HG02884 (cell line): ENCODE results near the gene BAZ2B.
A peak's percentile ranks its signal among the peaks of the same experiment; 100 is the strongest.

Experiments used
- ATAC-seq: cut with Tn5 transposase; IDR thresholded peaks from one replicate; pipeline ENCODE4 v1.9.1; 2021; ENCODE audit warnings: mild to moderate bottlenecking, moderate library complexity; ENCODE audit not compliant: unreplicated experiment

Gene BAZ2B

DNA sequence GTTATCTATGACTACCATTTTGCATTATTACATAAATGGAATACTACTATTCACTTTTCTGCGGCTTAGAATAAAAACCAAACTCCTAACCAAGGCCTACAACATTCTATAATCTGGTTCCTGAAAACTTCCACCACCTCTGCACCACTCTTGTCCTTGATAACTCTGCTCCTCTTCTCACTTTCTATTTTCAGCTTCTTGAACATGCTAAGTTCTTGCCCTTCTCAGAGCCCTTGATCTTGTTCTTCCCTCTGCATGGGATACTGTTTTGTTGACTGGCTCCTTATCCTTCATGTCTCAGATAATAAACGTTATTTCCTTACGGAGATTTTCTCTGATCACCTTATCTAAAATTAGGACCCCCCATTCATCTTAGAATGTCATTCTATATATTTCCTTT is 264.4 kb downstream of the BAZ2B start:
- no peak for ATAC-seq

DNA sequence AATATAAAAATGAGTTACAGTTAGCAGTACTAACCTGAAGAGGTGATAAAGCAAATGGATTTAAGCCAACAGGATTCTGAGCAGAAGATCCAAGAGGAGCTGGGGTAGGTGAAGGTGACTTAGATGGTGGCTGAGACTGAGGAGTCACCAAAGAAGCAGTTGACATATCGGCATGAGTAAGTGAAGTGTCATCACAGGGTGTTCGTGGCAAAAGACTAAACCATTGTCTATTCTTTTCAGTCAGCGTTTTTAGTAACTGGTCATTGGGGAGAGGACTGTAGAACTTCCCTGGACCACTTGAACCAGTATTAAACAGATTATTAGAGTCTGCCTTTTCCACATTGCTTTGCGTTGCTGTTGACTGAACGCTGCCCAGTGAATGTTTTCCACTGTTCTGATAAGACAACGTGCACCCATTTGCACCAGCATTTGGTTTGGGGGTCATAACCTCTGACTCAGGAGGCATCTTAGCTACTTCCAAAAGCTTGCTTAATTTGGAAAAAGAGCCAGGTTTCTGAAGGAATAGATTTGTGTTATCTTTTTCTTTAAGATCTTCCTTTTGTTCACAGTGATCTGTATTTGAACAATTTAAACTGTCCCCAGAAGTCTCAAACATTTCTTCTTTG is 266.6 kb downstream of the BAZ2B start:
- ATAC-seq: no peak

DNA sequence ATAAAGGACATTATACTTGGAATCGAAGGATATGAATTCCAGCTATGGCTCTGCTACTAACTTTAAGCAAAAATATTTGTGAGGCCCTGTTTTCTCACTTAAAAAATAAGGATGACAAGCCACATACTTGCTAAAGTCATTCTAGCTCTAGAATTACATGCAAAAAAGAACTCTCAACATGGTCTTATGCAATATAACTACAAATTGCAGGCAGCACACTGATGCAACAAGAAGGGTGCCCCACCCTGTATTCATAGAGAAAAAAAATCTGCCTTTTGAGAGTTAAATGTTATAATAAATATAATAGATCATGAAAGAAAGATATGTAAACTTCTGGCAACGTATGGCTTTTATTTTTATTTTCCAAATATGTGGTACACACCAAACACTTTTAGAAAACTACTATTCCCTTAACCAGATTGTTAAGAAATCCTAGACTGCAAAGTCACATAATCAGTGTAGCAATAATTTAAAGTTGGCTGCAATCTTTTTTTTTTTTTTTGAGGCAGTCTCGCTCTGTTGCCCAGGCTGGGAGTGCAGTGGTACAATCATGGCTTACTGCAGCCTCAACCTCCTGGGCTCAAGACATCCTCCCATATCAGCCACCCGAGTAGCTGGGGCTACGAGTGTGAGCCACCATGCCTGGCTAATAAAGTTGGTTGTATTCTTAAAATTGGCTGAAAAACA is 289.6 kb downstream of the BAZ2B start:
- ATAC-seq: no peak

DNA sequence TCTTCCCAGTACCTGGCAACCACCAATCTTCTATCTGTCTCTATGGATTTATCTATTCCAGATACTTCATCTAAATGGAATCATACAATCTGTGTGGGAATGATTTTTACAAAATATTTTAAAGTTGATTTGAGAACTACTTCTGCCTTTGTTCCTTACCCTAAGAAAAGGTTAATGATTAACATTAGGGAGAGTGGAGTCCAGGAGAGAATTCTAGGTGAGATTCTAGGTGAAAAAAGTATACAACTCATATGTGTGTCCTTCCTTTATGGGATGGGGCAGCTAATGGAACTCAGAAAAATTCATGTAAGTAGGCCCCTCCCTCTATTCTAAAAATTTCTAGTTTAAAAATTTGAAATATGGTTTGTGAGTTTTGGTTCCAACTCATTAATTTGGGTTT is 293.9 kb downstream of the BAZ2B start:
- no peak for ATAC-seq

DNA sequence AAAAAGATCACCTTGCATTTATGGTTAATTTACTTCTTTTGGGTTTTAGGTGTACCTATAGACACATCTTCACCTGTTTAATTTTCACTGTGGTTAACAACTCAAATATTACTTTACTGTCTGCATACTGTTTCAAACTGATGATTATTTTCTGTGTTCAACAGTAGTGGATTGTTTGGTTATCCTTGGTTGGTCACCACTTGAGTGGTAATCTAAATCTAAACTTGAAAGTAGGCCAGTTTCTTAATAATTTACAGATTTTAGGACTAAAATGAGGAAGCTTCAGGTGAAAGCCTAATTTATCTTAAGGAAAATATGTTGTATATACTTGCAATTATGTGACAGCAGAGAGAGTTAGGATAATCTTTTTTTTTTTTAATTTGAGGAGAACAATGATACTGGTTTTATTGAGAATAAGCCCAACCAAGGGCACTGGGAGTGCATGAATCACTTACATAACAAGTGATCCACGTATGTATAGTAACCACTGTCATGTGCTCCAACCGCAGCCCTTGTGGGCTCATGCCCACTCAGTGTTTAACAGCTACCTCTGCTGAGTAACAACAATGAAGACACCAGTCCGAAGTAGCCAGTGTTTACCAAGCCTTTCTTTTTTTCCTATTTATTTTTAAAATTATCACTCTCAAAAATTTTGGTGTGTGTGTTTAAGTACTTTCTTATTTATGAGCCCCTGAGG is 298.8 kb downstream of the BAZ2B start:
- no peak for ATAC-seq

DNA sequence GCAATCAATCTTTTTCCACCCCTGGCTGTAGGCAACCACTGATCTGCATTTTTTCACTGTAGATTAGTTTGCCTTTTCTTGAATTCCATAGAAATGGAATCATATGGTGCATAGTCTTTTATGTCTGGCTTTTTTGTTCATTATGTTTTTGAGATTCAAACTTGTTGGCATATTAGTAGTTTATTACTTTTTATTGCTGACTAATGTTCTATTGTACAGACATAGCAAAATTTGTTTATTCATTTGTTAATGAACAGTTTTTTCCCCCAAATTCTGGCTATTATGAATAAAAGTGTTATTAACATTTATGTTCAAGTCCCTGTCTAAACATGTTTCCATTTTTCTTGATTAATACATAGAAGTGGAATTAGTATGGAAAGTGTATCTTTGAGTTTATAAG is 308.4 kb downstream of the BAZ2B start:
- no peak for ATAC-seq

DNA sequence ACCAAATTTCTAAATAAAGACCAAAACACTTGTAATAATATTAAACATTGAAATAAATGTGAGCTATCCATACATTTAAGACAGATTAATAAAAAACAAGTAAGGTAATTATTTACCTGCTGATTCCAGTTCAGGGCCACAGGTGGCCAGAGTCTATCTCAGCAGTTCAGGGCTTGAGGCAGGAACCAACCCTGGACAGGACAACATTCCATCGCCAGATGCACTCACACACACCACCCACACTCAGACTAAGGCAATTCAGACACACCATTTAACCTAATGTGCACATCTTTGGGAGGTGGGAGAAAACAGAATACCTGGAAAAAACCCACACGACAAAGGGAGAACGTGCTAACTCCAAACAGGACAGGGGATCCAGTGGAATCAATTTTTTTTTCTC is 315.8 kb downstream of the BAZ2B start:
- ATAC-seq: no peak

DNA sequence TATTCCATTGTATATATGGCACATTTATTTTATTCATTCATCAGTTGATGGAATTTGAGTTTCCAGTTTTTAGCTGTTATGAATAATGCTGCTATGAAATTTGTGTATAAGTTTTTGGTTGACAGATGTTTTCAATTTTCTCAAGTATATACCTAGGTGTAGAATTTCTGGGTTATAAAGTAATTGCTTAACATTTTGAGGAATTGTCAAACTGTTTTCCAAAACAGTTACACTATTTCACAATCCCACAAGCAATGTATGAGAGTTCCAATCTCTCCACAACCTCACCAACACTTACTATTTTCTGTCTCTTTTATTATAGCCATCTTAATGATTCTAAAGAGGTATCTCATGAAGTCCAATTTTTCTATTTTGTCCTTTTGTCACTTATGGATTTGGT is 317.4 kb downstream of the BAZ2B start:
- no peak for ATAC-seq

DNA sequence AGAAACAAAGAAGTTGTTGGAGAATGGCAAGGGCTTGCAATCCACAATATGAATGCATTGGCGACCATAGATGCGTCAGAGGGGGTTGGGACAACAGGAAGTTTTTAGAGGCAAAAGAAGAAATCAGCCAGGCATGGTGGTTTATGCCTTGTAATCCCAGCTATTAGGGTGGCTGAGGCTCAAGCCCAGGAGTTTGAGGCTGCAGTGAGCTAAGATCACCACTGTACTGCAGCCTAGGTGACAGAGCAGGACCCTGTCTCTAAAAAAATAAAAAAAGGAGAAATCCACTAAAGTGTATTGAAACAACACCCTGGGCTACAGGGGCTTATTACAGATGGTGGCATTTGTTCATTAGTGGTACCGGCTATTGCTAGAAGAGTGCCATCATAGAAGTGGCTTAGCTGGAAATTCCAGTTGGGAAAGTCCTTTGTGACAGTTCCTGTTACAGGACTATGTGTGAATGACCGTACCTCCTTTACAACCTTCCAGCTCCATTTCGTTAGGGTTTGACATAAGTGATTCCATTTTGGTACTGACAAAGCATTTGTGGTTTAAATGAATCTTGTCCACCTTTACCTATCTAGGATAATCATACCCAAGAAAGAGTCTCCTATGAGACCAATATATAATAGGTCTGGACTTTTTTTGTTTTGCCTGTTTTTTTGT is 319.2 kb downstream of the BAZ2B start:
- ATAC-seq: no peak

DNA sequence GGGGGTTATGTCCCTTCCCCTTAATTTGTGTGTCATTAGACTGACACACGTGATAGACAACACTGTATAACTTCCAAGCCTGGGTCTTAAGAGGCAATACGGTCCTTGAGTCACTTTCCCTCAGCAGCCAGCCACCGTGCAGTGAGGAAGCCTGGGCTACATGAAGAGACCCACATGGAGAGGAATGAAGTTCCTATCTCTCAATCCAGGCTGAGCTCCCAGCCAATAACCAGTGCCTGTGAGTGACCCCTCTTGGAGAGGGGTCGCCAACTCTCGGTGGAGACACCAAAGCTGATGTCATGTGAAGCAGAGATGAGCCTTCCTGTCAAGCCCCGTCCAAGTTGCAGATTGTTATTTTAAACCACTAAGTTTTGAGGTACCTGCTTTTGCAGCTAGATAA is 324.2 kb downstream of the BAZ2B start:
- no peak for ATAC-seq

DNA sequence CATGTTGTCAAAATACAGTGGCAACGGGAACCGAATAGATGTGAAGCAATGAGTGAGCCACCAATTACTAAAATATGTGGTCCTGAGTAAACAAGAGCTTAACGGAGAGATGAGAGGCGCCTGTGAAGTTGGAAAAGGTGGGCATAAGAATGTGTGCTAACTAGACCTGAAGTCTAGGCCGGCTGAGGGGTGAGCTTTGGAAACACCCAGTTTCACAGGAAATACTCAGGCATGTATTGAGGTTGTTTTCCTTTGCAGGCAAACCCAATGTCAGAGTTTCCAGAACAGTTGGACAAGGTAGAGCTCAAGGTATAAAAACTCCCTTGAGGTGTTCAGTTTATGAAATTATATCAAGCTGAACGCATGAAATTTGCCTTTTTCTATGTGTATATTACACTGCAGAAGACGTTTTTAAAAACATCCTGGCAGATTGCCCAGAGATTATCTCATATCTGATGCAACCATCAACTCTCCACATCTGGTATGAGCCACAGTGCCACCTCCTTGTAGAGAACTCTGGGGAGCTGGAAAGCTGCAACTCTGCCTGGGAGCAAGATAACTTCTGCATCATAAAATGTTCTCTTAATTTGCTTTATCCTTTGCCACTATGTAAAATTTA is 325.9 kb downstream of the BAZ2B start:
- ATAC-seq: no peak

DNA sequence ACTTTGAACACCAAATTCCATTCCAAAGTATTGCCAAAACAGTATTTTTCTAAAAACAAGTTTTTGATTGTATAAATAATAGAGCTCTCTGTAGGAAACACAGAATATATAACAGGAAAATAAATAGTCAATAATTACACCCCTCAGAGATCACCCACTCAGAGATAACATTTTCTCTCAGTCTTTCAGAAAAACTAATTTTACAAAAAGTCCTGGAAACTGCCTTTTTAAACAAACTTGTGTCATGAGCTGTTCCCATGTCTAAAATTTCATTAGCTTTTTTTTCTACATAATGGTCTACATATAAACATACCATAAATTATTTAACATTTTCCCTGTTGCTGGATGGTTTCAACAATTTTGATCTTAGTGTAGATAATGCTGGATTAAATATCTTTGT is 328.6 kb downstream of the BAZ2B start:
- ATAC-seq: no peak

DNA sequence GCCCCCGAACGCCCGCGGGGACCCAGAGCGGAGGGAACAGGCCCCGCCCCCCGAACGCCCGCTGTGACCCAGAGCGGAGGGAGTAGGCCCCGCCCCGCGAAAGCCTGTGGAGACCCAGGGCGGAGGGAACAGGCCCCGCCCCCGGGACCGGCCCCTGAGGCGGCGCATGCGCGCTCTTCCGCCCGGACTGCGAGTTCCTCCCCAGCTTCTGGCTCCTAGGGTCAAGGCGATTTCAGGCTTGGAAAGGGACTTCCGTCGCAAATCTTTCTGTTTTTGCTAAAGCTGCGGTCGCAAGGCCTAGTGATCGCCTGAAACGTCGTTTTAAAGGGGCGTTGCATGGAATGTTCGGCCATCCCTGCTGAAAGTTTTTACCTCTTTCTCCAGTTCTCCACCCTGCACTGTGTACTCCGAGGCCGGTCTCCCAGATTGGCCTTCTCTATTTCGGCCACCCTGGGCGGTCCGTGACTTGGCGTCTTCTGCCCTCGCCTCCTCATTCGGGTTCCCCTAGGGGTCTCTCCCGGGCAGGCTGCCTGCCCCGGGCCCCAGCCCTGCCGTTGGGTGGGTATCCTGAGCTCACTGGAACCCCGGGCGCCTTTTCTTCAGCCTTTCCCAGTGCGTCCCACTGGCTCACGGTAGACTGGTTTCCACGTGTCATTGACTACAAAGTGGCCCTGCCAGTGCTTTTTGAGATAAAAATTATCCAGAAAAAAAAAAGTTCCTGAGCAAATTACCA is 329.5 kb downstream of the BAZ2B start:
- ATAC-seq: peak; percentile 85

DNA sequence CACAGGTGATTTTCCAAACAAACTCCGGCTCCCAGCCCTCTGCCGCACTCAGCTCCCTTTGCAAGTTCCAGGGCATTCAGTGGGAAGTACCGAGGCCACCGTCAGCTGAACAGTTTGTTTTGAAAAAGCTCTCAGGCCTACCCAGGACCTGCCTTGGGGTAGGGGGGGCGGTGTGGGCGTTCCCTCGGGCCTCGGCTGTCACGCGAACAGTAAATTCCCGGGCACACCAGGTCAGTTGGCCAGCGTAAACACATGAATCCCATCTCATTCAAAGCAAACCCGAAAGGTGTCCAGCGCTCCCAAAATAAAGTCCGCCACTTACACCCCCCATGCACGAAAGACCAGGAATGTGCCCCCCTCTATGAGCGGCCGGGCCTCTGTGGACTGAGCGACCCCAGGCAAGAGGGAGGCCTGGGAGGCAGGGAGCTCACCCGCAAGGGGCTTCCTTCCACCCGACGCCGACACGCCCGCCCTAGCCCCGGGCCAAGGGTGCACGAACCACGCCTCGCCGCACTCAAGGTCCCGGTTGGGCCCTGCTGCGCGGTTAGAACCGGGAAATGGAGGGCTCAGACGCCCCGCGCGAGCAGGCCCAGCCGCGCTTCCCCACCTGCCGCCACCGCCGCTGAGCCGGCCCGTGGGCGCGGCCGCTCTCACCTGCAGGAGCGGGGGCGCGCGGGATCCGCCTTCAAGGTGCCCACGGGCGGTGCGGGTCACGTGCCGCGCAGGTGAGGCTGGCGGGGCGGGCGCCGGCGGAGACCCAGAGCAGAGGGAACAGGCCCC is 330.2 kb downstream of the BAZ2B start, which contains the start of gene WDSUB1:
Gene WDSUB1 (minus strand): TSS at position 775 of the 780 bp plus-strand sequence. CDS start 3,634 bp downstream, outside the sequence.
- peak; percentile 31 for ATAC-seq

DNA sequence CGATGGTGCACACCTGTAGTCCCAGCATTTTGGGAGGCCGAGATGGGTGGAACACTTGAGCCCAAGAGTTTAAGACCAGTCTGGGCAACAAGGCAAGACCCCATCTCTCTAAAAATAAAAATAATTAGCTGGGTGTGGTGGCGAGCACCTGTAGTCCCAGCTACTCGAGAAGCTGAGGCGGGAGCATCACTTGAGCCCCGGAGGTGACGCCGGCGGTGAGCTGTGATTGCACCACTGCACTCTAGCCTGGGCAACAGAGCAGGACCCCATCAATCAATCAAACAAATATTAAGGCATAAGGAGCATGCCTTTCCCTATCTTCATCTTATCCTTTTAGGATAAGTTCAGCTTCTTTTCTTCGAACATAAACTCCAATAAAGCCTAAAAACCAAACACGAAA is 330.9 kb downstream of the BAZ2B start:
- ATAC-seq: no peak

DNA sequence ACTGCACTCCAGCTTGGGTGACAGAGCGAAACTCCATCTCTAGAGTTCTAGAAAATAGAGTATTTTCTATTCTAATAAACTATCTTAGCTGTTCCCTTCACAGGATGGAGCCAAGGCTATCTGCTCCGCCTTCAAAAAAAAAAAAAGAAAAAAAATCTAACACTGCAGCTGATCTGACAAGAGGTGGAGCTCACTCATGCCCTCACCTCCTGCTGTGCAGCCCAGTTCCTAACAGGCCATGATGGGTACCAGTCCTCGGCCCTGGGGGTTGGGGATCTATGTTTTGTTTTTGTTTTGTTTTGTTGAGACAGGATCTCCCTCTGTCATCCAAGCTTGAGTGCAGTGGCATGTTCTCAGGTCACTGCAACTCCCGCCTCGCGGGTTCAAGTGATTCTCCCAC is 332.8 kb downstream of the BAZ2B start:
- no peak for ATAC-seq

DNA sequence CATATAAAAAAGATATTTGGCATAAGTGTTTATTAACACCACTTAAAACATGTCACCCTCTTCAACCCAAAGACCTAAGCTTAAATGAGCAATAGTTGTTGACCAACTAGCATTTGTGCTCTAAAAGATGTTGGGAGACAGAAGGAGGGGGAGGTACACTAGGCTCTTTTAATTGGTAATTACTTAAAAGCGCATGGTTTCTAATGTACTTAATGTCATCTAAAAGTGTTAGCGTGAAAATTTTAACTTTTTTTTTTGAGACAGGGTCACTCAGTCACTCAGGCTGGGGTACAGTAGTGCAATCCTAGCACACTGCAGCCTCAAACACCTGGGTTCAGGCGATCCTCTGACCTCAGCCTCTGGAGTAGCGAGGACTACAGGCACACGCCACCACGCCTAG is 335.3 kb downstream of the BAZ2B start:
- no peak for ATAC-seq

DNA sequence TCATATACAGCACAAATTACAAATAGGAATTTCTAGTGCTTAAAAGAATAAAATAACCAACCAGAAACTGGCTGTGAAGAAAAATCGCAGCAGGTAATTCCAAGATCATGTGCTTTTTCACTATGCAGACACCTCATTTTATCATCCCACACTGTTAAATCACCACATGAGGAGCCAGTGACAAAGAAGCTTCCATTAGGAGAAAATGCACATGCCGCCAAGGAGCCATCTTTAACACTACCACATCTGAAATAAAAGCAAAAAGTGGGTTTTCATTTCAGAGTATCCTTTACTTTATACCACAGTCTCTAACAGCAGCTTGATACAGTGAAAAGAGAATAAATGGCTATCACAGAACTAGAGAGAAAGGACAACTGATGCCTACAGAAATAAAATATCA is 336.6 kb downstream of the BAZ2B start:
- no peak for ATAC-seq

DNA sequence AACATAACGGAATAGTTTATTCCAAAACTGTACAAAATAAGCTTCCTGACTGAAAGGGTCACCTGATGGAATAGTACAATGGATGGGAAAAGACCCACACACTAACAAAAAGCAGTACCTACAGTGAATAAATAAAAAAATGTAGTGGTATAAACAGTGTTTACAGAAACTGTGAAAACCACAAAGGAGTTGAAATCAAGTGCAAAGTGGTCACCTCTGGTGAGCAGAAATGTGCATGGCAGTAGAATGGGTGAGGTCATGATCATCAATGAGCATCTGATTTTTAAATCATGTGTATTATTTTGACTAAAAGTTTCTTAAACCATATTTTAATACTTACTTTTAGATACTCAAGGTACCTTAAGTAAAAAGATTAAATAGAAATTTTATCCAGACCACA is 341.2 kb downstream of the BAZ2B start:
- ATAC-seq: no peak

DNA sequence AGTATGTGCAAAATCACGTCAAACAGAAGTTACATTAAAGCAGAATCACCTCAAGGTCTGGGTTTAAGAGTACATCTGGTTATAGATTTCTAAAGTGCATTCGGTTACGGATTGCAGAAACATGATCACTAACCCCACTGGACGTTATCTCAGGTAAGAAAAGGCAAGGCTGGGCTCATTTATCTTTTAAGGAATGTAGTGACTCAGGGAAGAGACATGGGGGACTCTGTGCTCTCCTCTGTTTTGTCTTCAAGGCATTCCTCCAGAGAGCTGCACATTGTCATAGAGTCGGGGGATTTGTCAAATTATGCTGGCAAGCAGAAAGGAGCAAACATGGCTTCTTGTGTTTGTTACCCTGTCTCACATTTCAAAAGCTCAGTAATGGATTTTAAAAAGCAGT is 344.2 kb downstream of the BAZ2B start:
- ATAC-seq: no peak
